Muscle layer of colon (tissue), 2 donors: ENCODE results near the gene KLF6.

Source experiments
- H3K27ac ChIP-seq: one replicate; pipeline ENCODE4 v1.7.0; 2013; ENCODE audit warnings: low read depth, mild to moderate bottlenecking, low read length, moderate library complexity
- H3K27me3 ChIP-seq, 2 donors: one replicate each; pipeline ENCODE4 v1.7.0; 2013; ENCODE audit warnings: low read length in 2 of 2, mild to moderate bottlenecking in 2 of 2; ENCODE audit not compliant: insufficient read depth in 2 of 2, control insufficient read depth in 1 of 2
- H3K36me3 ChIP-seq: one replicate; pipeline ENCODE4 v1.7.0; 2013; ENCODE audit warnings: mild to moderate bottlenecking, low read length; ENCODE audit not compliant: insufficient read depth
- H3K4me1 ChIP-seq: one replicate; pipeline ENCODE4 v1.7.0; 2013; ENCODE audit warnings: mild to moderate bottlenecking, low read length; ENCODE audit not compliant: insufficient read depth
- H3K4me3 ChIP-seq, 2 donors: one replicate each; pipeline ENCODE4 v1.7.0; 2013; ENCODE audit warnings: low read length in 2 of 2, low read depth in 1 of 2, mild to moderate bottlenecking in 1 of 2, moderate library complexity in 1 of 2
- H3K9ac ChIP-seq: one replicate; pipeline ENCODE4 v1.7.0; 2013; ENCODE audit warnings: low read length
- H3K9me3 ChIP-seq: one replicate; pipeline ENCODE4 v1.7.0; 2013; ENCODE audit warnings: mild to moderate bottlenecking, low read length
- donor health status: abdominal sarcoma.
- donor health status: Adenocarcinoma of cecum.

Gene KLF6

GRCh38 chr10:3729397-3729976, 55.5 kb downstream of the KLF6 start:
- no peak overlapping the region for H3K9ac ChIP-seq
- no peak overlapping the region for H3K27ac ChIP-seq
- no peaks in the 10 kb centered on the region for H3K9me3 ChIP-seq
- no peak overlapping the region for H3K4me3 ChIP-seq
- no peaks in the 10 kb centered on the region for H3K36me3 ChIP-seq
- no peaks in the 10 kb centered on the region for H3K27me3 ChIP-seq
- no peaks in the 10 kb centered on the region for H3K4me1 ChIP-seq

GRCh38 chr10:3728563-3728962, 56.4 kb downstream of the KLF6 start:
- H3K9me3 ChIP-seq, result no peaks in the 10 kb centered on the region
- H3K27ac ChIP-seq, result no peak overlapping the region
- no peak overlapping the region for H3K4me3 ChIP-seq
- H3K9ac ChIP-seq, result no peak overlapping the region
- no peaks in the 10 kb centered on the region for H3K36me3 ChIP-seq
- H3K27me3 ChIP-seq, result no peaks in the 10 kb centered on the region
- no peaks in the 10 kb centered on the region for H3K4me1 ChIP-seq

GRCh38 chr10:3727268-3727667, 57.7 kb downstream of the KLF6 start:
- Histone ChIP-seq H3K36me3 (no peaks in the 10 kb centered on the region), H3K9me3 (no peaks in the 10 kb centered on the region), H3K9ac (no peak overlapping the region), H3K4me1 (no peaks in the 10 kb centered on the region), H3K27ac (no peak overlapping the region), H3K4me3 (no peak overlapping the region), H3K27me3 (no peaks in the 10 kb centered on the region)
